ENCODE data around the gene FHIT. TPM values are rescaled to one million over a fixed set of nuclear protein-coding genes. Genes with fewer than 3 reads are reported as not detected.

The FHIT gene
- total and polyA plus RNA-seq, 2 of the 4 experiments (the other 2 are of a cell fraction): 0.07 TPM; not detected in 1

- ChIA-PET CTCF (no interaction called here), POLR2A (ENCODE audit: unreplicated experiment) (no interaction called here)
- H4K91ac ChIP-seq (ENCODE audit: insufficient read depth, low read depth, low read length): no peak overlapping the region
- ATAC-seq (ENCODE audit: low read depth) (no peak), DNase-seq (no peak)
- no peak overlapping the region for H3K4ac ChIP-seq (ENCODE audit: low read depth, low read length)
- H2AFZ ChIP-seq (replicated peaks; ENCODE audit: low read length, poor library complexity): no peak overlapping the region
- no peak overlapping the region for H3K4me2 ChIP-seq (ENCODE audit: low read depth, low read length)
- no peak overlapping the region for H3K4me3 ChIP-seq (ENCODE audit: insufficient read depth, low read depth, low read length)
- dilution Hi-C loops (cut with HindIII; ENCODE audit: low sequenced_read_pairs, unreplicated experiment): no loop called here
- in situ Hi-C loops (cut with MboI; ENCODE audit: low sequenced_read_pairs): no loop called here
- H4K8ac ChIP-seq (ENCODE audit: low read depth in 2 of 2, low read length in 2 of 2): no peak overlapping the region
- H4K20me1 ChIP-seq (ENCODE audit: insufficient read depth, low read length): no peaks in the 10 kb centered on the region
- H4K5ac ChIP-seq (ENCODE audit: low read depth, low read length): no peak overlapping the region
- no peak overlapping the region for H2AK9ac ChIP-seq (replicated peaks; ENCODE audit: low read depth, low read length, poor library complexity)
- H3K4me1 ChIP-seq (ENCODE audit: control insufficient read depth, insufficient read depth, low read length): no peaks in the 10 kb centered on the region
- WGBS, 2 experiments (ENCODE audit: extremely low coverage in 2 of 2, insufficient read length in 1 of 2): 24% methylated on average over 2 of the region's 3 CpGs; no CpG with 5 or more reads in 1 of the 2 experiments
- no peaks in the 10 kb centered on the region for H3K9me3 ChIP-seq (ENCODE audit: control insufficient read depth, insufficient read depth, low read length)
- no peaks in the 10 kb centered on the region for H3K79me1 ChIP-seq (ENCODE audit: low read depth in 1 of 2, low read length in 2 of 2)
- H3K9me1 ChIP-seq (ENCODE audit: insufficient read depth, low read length): no peaks in the 10 kb centered on the region
- no peak overlapping the region for H3K56ac ChIP-seq (ENCODE audit: extremely low read depth, insufficient read depth, low read length)
- BruUV-seq (replicated peaks): no TSS peak
- no peak overlapping the region for H3K14ac ChIP-seq (replicated peaks; ENCODE audit: low read depth, low read length)
- TF ChIP-seq MAZ (IDR thresholded peaks at IDR 0.05; ENCODE audit: borderline replicate concordance, low read depth, low read length): no peak
- no peak for TF ChIP-seq CTCF (conservative IDR thresholded peaks at IDR 0.05; ENCODE audit: low read depth, low read length)
- no peak for TF ChIP-seq MAFK (IDR thresholded peaks at IDR 0.05; ENCODE audit: low read depth, low read length)
- no peak for TF ChIP-seq BHLHE40 (IDR thresholded peaks at IDR 0.05; ENCODE audit: low read depth, low read length)
- no peak for TF ChIP-seq USF2 (IDR thresholded peaks at IDR 0.05; ENCODE audit: low read depth, low read length)
- TF ChIP-seq RFX5 (IDR thresholded peaks at IDR 0.05; ENCODE audit: low read depth, low read length): no peak
- no peak for TF ChIP-seq MXI1 (IDR thresholded peaks at IDR 0.05; ENCODE audit: borderline replicate concordance, low read depth, low read length)
- TF ChIP-seq ELK1 (IDR thresholded peaks at IDR 0.05; ENCODE audit: borderline replicate concordance, low read depth, low read length): no peak
- TF ChIP-seq CHD1 (IDR thresholded peaks at IDR 0.05; ENCODE audit: low read depth, low read length): no peak
- no peak for TF ChIP-seq RAD21 (IDR thresholded peaks at IDR 0.05; ENCODE audit: low read length)
- no peak for TF ChIP-seq CEBPB (IDR thresholded peaks at IDR 0.05; ENCODE audit: low read depth, low read length)
- TF ChIP-seq FOS (IDR thresholded peaks at IDR 0.05; ENCODE audit: low read depth, low read length): no peak
- TF ChIP-seq NFE2L2 (IDR thresholded peaks at IDR 0.05; ENCODE audit: low read depth, low read length): no peak
- no peak for TF ChIP-seq RCOR1 (IDR thresholded peaks at IDR 0.05; ENCODE audit: insufficient replicate concordance, low read length)
- no peak for TF ChIP-seq POLR2A (IDR thresholded peaks at IDR 0.05; ENCODE audit: low read depth, low read length)
- TF ChIP-seq SMC3 (IDR thresholded peaks at IDR 0.05; ENCODE audit: low read depth, low read length): no peak
- no peak overlapping the region for H3K9ac ChIP-seq (ENCODE audit: low read depth, low read length)
- no peak overlapping the region for H2AK5ac ChIP-seq (ENCODE audit: low read depth, low read length)
- H3K18ac ChIP-seq (ENCODE audit: low read depth, low read length): no peak overlapping the region
- no peak overlapping the region for H3K27ac ChIP-seq (ENCODE audit: insufficient read depth, low read length)
- H2BK15ac ChIP-seq (ENCODE audit: low read depth, low read length): no peak overlapping the region
- no peaks in the 10 kb centered on the region for H3K27me3 ChIP-seq (ENCODE audit: control insufficient read depth, insufficient read depth, low read length)
- no peak overlapping the region for H2BK120ac ChIP-seq (ENCODE audit: low read depth, low read length)
- no peak overlapping the region for H3K23ac ChIP-seq (ENCODE audit: low read depth, low read length)
- H2BK5ac ChIP-seq (ENCODE audit: low read depth, low read length, poor library complexity, severe bottlenecking): no peak overlapping the region
- no peak overlapping the region for H2BK20ac ChIP-seq (ENCODE audit: low read depth, low read length)
- no peaks in the 10 kb centered on the region for H3K36me3 ChIP-seq (ENCODE audit: control insufficient read depth, insufficient read depth, low read length)
- intact Hi-C loops (cut with micrococcal nuclease): no loop called here
These were observed 109.6 kb downstream of the FHIT start for GRCh38 chr3:61141697-61142096.
